HCT116 (cell line): ENCODE results near the gene WBP2NL. TPM values are rescaled to one million over a fixed set of nuclear protein-coding genes. Genes with fewer than 3 reads are reported as not detected.

Source experiments
- ATAC-seq: fragments of 200-7000 bp; cut with Tn5 transposase; 2 replicates; pipeline ENCODE4 v1.9.1; 2020; ENCODE audit warnings: mild to moderate bottlenecking, moderate library complexity
- BruUV-seq: library from RNA; stranded (reverse); fragments of 400-500 nt; replicated peaks from 2 replicates; lab custom pipeline; 2021; lab: Mats Ljungman, UMichigan
- CTCF ChIA-PET: fragments of 300-600 bp; sonication (Branson Sonifier 250); formaldehyde crosslinking; loops from one replicate; lab custom pipeline; 2021; ENCODE audit warnings: antibody characterized with exemption; lab: Charles Lee
- POLR2A ChIA-PET: fragments of 300-600, 350-600 bp; sonication (Branson Sonifier 250); formaldehyde crosslinking; loops from one replicate; lab custom pipeline; 2021; ENCODE audit warnings: antibody characterized with exemption; lab: Charles Lee
- RAD21 ChIA-PET, 2 experiments: fragments of 300-600 bp; sonication (Branson Sonifier 250); formaldehyde crosslinking; loops; one replicate each; lab custom pipeline; 2023; ENCODE audit warnings: low total read pairs in 2 of 2; ENCODE audit not compliant: uncharacterized antibody in 2 of 2, unreplicated experiment in 2 of 2, low non-redundant PET in 1 of 2; lab: Charles Lee
- DNase-seq: peaks from one replicate; pipeline ENCODE4 v3.0.0-alpha.2; 2010; ENCODE audit warnings: low read depth, low spot score
- H2AFZ ChIP-seq: fragments of 200-600 bp; shearing (Covaris generic), sonication (generic); 2 replicates; pipeline ENCODE4 v1.6.1; 2017; ENCODE audit warnings: low read depth, mixed run types, mixed read lengths, antibody characterized with exemption, low read length; ENCODE audit not compliant: poor library complexity, severe bottlenecking
- H3K27ac ChIP-seq: 2 replicates; pipeline ENCODE4 v1.5.1; 2012; ENCODE audit warnings: low read depth, low read length
- H3K27me3 ChIP-seq: fragments of 200-600 bp; sonication (generic); 2 replicates; pipeline ENCODE4 v1.6.1; 2016; ENCODE audit warnings: mixed run types, low read length, mixed read lengths; ENCODE audit not compliant: insufficient read depth
- H3K36me3 ChIP-seq, 2 experiments: fragments of 200-500 bp in 1 of 2; fragments of 200-600 bp in 1 of 2; sonication (Bioruptor generic) in 1 of 2; sonication (generic) in 1 of 2; 2 replicates each; pipeline versions ENCODE4 v1.5.1 to v1.6.1; 2014 to 2016; ENCODE audit warnings: low read length in 2 of 2, inconsistent platforms in 1 of 2, mixed read lengths in 1 of 2, mixed run types in 1 of 2; ENCODE audit not compliant: insufficient read depth in 2 of 2, control insufficient read depth in 1 of 2
- H3K4me1 ChIP-seq, 2 experiments: fragments of 200-600 bp in 1 of 2; sonication (generic) in 1 of 2; 2 replicates each; pipeline versions ENCODE4 v1.5.1 to v1.6.1; 2012 to 2017; ENCODE audit warnings: low read length in 2 of 2, inconsistent platforms in 1 of 2, mild to moderate bottlenecking in 1 of 2, mixed read lengths in 1 of 2, mixed run types in 1 of 2, moderate library complexity in 1 of 2; ENCODE audit not compliant: insufficient read depth in 2 of 2, control insufficient read depth in 1 of 2
- H3K4me2 ChIP-seq: fragments of 200-600 bp; sonication (generic); 2 replicates; pipeline ENCODE4 v1.6.1; 2017; ENCODE audit warnings: mixed run types, low read length, mixed read lengths
- H3K4me3 ChIP-seq, 2 experiments: fragments of 200-600 bp in 1 of 2; sonication (generic) in 1 of 2; replicated peaks in 1 of 2; 2 replicates each; pipeline ENCODE4 v1.5.1; 2011 to 2016; ENCODE audit warnings: low read length in 2 of 2, control low read depth in 1 of 2, low read depth in 1 of 2, mild to moderate bottlenecking in 1 of 2, mixed read lengths in 1 of 2, mixed run types in 1 of 2
- H3K79me2 ChIP-seq: fragments of 200-600 bp; sonication (generic); 2 replicates; pipeline ENCODE4 v1.6.1; 2017; ENCODE audit warnings: mild to moderate bottlenecking, mixed run types, low read length, moderate library complexity, mixed read lengths; ENCODE audit not compliant: insufficient read depth
- H3K9ac ChIP-seq: fragments of 200-600 bp; sonication (generic); 2 replicates; pipeline ENCODE4 v1.6.1; 2016; ENCODE audit warnings: low read length, mixed read lengths
- H3K9me2 ChIP-seq: fragments of 200-600 bp; sonication (generic), shearing (Covaris generic); 2 replicates; pipeline ENCODE4 v1.6.1; 2017; ENCODE audit warnings: mixed run types, mild to moderate bottlenecking, moderate library complexity; ENCODE audit not compliant: insufficient read depth
- H3K9me3 ChIP-seq, 2 experiments: fragments of 200-500 bp in 1 of 2; fragments of 200-600 bp in 1 of 2; sonication (Bioruptor generic) in 1 of 2; sonication (generic) in 1 of 2; 2 replicates each; pipeline ENCODE4 v1.6.1; 2014 to 2017; ENCODE audit warnings: low read length in 2 of 2, mixed read lengths in 2 of 2, inconsistent platforms in 1 of 2, low read depth in 1 of 2, mild to moderate bottlenecking in 1 of 2, mixed run types in 1 of 2, moderate library complexity in 1 of 2; ENCODE audit not compliant: control insufficient read depth in 1 of 2, insufficient read depth in 1 of 2
- H4K20me1 ChIP-seq: fragments of 200-600 bp; sonication (generic), shearing (Covaris generic); 2 replicates; pipeline ENCODE4 v1.6.1; 2017; ENCODE audit warnings: mixed run types, mild to moderate bottlenecking, moderate library complexity; ENCODE audit not compliant: insufficient read depth
- CEBPB ChIP-seq: IDR thresholded peaks from 2 replicates; pipeline ENCODE4 v1.6.1; 2012; ENCODE audit warnings: low read depth
- CTCF ChIP-seq, 3 experiments: fragments of 200-600 bp in 1 of 3; sonication (generic) in 1 of 3; IDR thresholded peaks in 2 of 3; conservative IDR thresholded peaks in 1 of 3; 2 replicates each; pipeline ENCODE4 v1.5.1; 2012 to 2017; ENCODE audit warnings: low read depth in 2 of 3, low read length in 2 of 3, antibody characterized with exemption in 1 of 3, borderline replicate concordance in 1 of 3, control low read depth in 1 of 3, mild to moderate bottlenecking in 1 of 3, mixed read lengths in 1 of 3, mixed run types in 1 of 3, moderate library complexity in 1 of 3; ENCODE audit not compliant: insufficient read depth in 1 of 3
- ELF1 ChIP-seq: IDR thresholded peaks from 2 replicates; pipeline ENCODE4 v1.6.1; 2012; ENCODE audit warnings: low read depth, borderline replicate concordance
- EZH2phosphoT487 ChIP-seq: fragments of 200-600 bp; IDR thresholded peaks from 2 replicates; pipeline ENCODE4 v1.6.1; 2018; ENCODE audit warnings: antibody characterized with exemption, borderline replicate concordance
- JUND ChIP-seq: IDR thresholded peaks from 2 replicates; pipeline ENCODE4 v1.6.1; 2012
- POLR2AphosphoS5 ChIP-seq: IDR thresholded peaks from 2 replicates; pipeline ENCODE4 v1.6.1; 2011; ENCODE audit warnings: mild to moderate bottlenecking, low read depth, low read length, moderate library complexity
- RAD21 ChIP-seq: IDR thresholded peaks from 2 replicates; pipeline ENCODE4 v1.6.1; 2012; ENCODE audit warnings: low read depth, mild to moderate bottlenecking
- SIN3A ChIP-seq: IDR thresholded peaks from 2 replicates; pipeline ENCODE4 v1.6.1; 2012; ENCODE audit warnings: low read depth
- SP1 ChIP-seq: IDR thresholded peaks from 2 replicates; pipeline ENCODE4 v1.6.1; 2012; ENCODE audit warnings: low read depth
- SRF ChIP-seq: IDR thresholded peaks from 2 replicates; pipeline ENCODE4 v1.6.1; 2012; ENCODE audit warnings: low read depth
- TCF7L2 ChIP-seq: IDR thresholded peaks from 2 replicates; pipeline ENCODE4 v1.7.0; 2011; ENCODE audit warnings: borderline replicate concordance, inconsistent platforms; ENCODE audit not compliant: insufficient read depth, insufficient read length; ENCODE audit errors: extremely low read depth
- ZFX ChIP-seq: fragments of 450-650 bp; IDR thresholded peaks from 2 replicates; pipeline ENCODE4 v1.6.1; 2017
- intact Hi-C: fragments of 100-400 bp; cut with micrococcal nuclease; formaldehyde crosslinking; loops from 2 replicates; pipeline ENCODE4 v1.10.0; 2022
- total RNA-seq: library from RNA; stranded (reverse); gene quantifications from one replicate; pipeline ENCODE4 v1.2.1, GENCODE V29; 2021; ENCODE audit not compliant: unreplicated experiment
- TF ChIP-seq, protein P1 (sequence below): IDR thresholded peaks from 2 replicates; pipeline ENCODE4 v1.6.1; 2011; ENCODE audit warnings: mild to moderate bottlenecking, low read length, moderate library complexity; ENCODE audit not compliant: insufficient replicate concordance; ENCODE audit errors: extremely low read depth
- TF ChIP-seq, protein P2 (sequence below): IDR thresholded peaks from 2 replicates; pipeline ENCODE4 v1.6.1; 2012

The WBP2NL gene
- total RNA-seq, 1 experiment from 2014 or later = not detected

DNA sequence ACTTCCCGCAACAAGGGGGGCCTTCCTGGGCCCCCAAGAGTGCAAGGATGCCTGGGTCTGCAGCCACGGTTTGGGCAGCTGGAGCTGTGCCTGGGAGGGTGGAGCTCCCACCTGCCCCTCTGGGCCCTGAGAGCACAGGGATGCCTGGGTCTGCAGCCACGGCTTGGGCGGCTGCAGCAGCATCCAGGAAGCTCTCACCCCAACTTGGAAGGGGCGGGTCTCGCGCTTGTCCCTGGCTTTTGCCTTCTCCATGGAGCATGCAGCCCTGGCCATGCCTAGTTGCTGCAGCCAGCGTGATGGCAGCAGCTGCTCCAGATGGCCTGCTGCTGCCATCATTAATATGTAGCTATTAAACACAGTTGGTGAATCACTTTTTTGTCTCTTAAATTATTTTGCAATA is 36.7 kb downstream of the WBP2NL start (continued):
- TF ChIP-seq, protein P1, sequence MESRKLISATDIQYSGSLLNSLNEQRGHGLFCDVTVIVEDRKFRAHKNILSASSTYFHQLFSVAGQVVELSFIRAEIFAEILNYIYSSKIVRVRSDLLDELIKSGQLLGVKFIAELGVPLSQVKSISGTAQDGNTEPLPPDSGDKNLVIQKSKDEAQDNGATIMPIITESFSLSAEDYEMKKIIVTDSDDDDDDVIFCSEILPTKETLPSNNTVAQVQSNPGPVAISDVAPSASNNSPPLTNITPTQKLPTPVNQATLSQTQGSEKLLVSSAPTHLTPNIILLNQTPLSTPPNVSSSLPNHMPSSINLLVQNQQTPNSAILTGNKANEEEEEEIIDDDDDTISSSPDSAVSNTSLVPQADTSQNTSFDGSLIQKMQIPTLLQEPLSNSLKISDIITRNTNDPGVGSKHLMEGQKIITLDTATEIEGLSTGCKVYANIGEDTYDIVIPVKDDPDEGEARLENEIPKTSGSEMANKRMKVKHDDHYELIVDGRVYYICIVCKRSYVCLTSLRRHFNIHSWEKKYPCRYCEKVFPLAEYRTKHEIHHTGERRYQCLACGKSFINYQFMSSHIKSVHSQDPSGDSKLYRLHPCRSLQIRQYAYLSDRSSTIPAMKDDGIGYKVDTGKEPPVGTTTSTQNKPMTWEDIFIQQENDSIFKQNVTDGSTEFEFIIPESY = no peak
- TF ChIP-seq, all 23 proteins: peak for 0

GRCh38 chr22:42039271-42039670 is 40.7 kb downstream of the WBP2NL start:
- TF ChIP-seq JUND (no peak), TCF7L2 (no peak), SRF (no peak), ZFX (no peak), POLR2AphosphoS5 (no peak), ELF1 (no peak), SIN3A (no peak), SP1 (no peak), CTCF (IDR thresholded peaks at IDR 0.05 in 2 of 3, conservative IDR thresholded peaks at IDR 0.05 in 1 of 3; ENCODE audit: borderline replicate concordance in 1 of 3, insufficient read depth in 1 of 3, low read depth in 2 of 3, low read length in 2 of 3) (no peak), RAD21 (no peak), CEBPB (no peak), EZH2phosphoT487 (no peak)
- TF ChIP-seq, protein P2, sequence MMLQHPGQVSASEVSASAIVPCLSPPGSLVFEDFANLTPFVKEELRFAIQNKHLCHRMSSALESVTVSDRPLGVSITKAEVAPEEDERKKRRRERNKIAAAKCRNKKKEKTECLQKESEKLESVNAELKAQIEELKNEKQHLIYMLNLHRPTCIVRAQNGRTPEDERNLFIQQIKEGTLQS = no peak
- Histone ChIP-seq H3K9ac (no peak overlapping the region), H3K4me1 (no peaks in the 10 kb centered on the region), H3K9me3 (peaks cover 8% of the 10 kb centered on the region in 2 experiments; a peak in 2 of 4 replicates), H3K4me2 (no peak overlapping the region), H4K20me1 (no peaks in the 10 kb centered on the region), H3K4me3 (no peak overlapping the region), H2AFZ (no peak overlapping the region), H3K27me3 (no peaks in the 10 kb centered on the region), H3K36me3 (no peaks in the 10 kb centered on the region), H3K79me2 (no peaks in the 10 kb centered on the region), H3K27ac (no peak overlapping the region), H3K9me2 (no peaks in the 10 kb centered on the region)
- no TSS peak for BruUV-seq
- RAD21 ChIA-PET = no interaction called here
- CTCF ChIA-PET = no interaction called here
- ATAC-seq = no peak
- POLR2A ChIA-PET = no interaction called here
- DNase-seq = no peak
- intact Hi-C loops = no loop called here
